H1 (cell line): ENCODE results near the gene SLC25A21. TPM values are rescaled to one million over a fixed set of nuclear protein-coding genes. Genes with fewer than 3 reads are reported as not detected.

Experiments used
- CHD7 ChIP-seq: fragments of 300-600 bp; sonication (generic); IDR thresholded peaks from 2 replicates; pipeline ENCODE4 v1.7.1; 2012; ENCODE audit warnings: low read length, moderate library complexity, mild to moderate bottlenecking, inconsistent platforms; ENCODE audit not compliant: insufficient replicate concordance
- SP2 ChIP-seq: IDR thresholded peaks from 2 replicates; pipeline ENCODE4 v1.6.1; 2012; ENCODE audit warnings: mild to moderate bottlenecking, low read length, inconsistent platforms
- SP4 ChIP-seq: IDR thresholded peaks from 2 replicates; pipeline ENCODE4 v1.6.1; 2012; ENCODE audit warnings: low read length, inconsistent platforms
- polyA plus RNA-seq, 7 experiments: library from polyadenylated mRNA; depleted of rRNA in 3 of 7; stranded (reverse) in 5 of 7; unstranded in 2 of 7; fragments of >200 nt in 5 of 7; fragments of 200-250 nt in 2 of 7; gene quantifications; 1 replicate in 5 of 7; 2 replicates in 1 of 7; 4 replicates in 1 of 7; pipeline versions ENCODE4 v1.2.1 to v1.2.3, GENCODE V29; 2011 to 2013; ENCODE audit warnings: missing spikeins in 2 of 7, mixed read lengths in 2 of 7
- total RNA-seq: library from RNA; stranded (reverse); fragmentation: NEBNext Ultra II Directional; extraction: Animal tissue kit (Norgen Biotek cat#: 25700); gene quantifications from 2 replicates; pipeline ENCODE4 v1.2.1, GENCODE V29; 2021

Gene SLC25A21
- total and polyA plus RNA-seq, 2 of the 8 experiments (the other 6 are each of a cell fraction or from before 2014, with no cell fraction given) = 6.9 to 15.7 TPM

GRCh38 chr14:37143475-37143874, 28.9 kb downstream of the SLC25A21 start (continued):
- TF ChIP-seq CHD7 (no peak), SP4 (no peak), SP2 (no peak)
